Activated T-cell treated with anti-CD3 and anti-CD28 coated beads, Interleukin-2, amount 50 U/mL, for 24 hours (primary cell): ENCODE data around the gene TP53TG3C.
"Not testable (repeated sequence)": the region's sequence is repeated elsewhere in the genome, so short reads cannot be mapped to it uniquely, and the experiment has no call there.

Experiments used
- DNase-seq: peaks from one replicate; pipeline ENCODE4 v3.0.0-alpha.2; 2020
- H3K27ac Mint-ChIP-seq: 2 replicates; pipeline ENCODE4 v1.8.0; 2020; ENCODE audit warnings: mild to moderate bottlenecking, mixed read lengths
- H3K27me3 Mint-ChIP-seq: 2 replicates; pipeline ENCODE4 v1.8.0; 2020; ENCODE audit warnings: mixed read lengths
- H3K36me3 Mint-ChIP-seq: 2 replicates; pipeline ENCODE4 v1.8.0; 2020; ENCODE audit warnings: low read depth, mixed read lengths
- H3K4me1 Mint-ChIP-seq: 2 replicates; pipeline ENCODE4 v1.8.0; 2020; ENCODE audit warnings: low read depth, mixed read lengths
- H3K4me3 Mint-ChIP-seq: 2 replicates; pipeline ENCODE4 v1.8.0; 2020; ENCODE audit warnings: mild to moderate bottlenecking, moderate library complexity, mixed read lengths
- H3K9me3 Mint-ChIP-seq: 2 replicates; pipeline ENCODE4 v1.8.0; 2020; ENCODE audit warnings: mixed read lengths

TP53TG3C gene

DNA sequence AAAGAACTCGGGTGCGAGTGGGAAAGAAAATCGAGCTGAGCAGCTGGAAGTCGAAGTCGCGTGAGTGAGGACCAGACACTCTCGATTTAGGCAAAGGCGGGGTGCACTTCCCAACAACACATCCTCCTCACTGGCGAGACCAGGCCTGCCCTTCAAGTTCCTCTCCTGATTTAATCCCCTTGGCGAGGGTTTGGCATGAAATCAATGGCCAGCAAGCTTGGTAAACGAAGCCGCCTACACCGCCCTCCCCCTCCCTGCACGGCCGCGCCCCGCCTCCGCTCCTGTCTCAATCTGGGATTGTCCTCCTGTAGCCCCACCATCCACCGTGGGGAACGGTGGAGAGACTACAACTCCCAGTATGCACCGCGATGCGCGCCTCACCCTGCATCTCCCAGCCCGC lies at the start of gene TP53TG3C:
Gene TP53TG3C, plus strand, starts transcription at position 301 of the 400 bp plus-strand sequence. Its CDS starts 68 bp downstream, at position 369.
- DNase-seq, H3K4me3 Mint-ChIP-seq, H3K27ac Mint-ChIP-seq, H3K27me3 Mint-ChIP-seq, H3K36me3 Mint-ChIP-seq, H3K9me3 Mint-ChIP-seq, H3K4me1 Mint-ChIP-seq: not testable (repeated sequence)
